ENCODE results near the gene ATRX. TPM values are rescaled to one million over a fixed set of nuclear protein-coding genes. Genes with fewer than 3 reads are reported as not detected.

The ATRX gene
- total RNA-seq, 1 experiment from 2014 or later: 85.8 TPM

DNA sequence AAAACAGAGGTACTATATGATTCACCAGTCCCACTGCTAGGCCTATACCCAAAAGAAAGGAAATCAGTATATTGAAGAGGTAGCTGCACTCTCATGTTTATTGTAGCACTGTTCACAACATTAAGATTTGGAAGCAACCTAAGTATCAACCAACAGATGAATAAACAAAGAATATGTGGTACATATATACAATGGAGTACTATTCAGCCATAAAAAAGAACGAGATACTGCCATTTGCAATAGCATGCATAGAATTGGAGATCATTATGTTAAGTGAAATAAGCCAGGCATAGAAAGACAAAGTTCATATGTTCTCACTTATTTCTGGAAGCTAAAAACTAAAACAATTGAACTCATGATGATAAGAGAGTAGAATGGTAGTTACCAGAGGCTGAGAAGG, 266.3 kb downstream of the ATRX start:
- Histone ChIP-seq H3K36me3 (ENCODE audit: control insufficient read depth, insufficient read depth, low read length) (peaks cover 3% of the 10 kb centered on the region; the same call in 1 of the 2 replicates), H3K4me1 (ENCODE audit: control insufficient read depth, insufficient read depth, low read length) (no peaks in the 10 kb centered on the region), H3K27ac (ENCODE audit: low read length) (no peak overlapping the region), H3K4me3 (ENCODE audit: low read depth in 2 of 2, low read length in 2 of 2) (no peak overlapping the region), H3K27me3 (ENCODE audit: control insufficient read depth, insufficient read depth, low read length) (no peaks in the 10 kb centered on the region), H3K9me3 (ENCODE audit: control insufficient read depth, insufficient read depth, low read depth, low read length) (no peaks in the 10 kb centered on the region; the same call in 1 of the 2 replicates)
- intact Hi-C loops (cut with micrococcal nuclease; ENCODE audit: unreplicated experiment): no loop called here
- BruUV-seq (replicated peaks): no TSS peak
- POLR2A ChIA-PET: no interaction called here
- in situ Hi-C loops (cut with HindIII; ENCODE audit: low pct_unique_long_range_greater_than_20kb, low sequenced_read_pairs): no loop called here
- DNase-seq (ENCODE audit: low read depth, low spot score) (no peak), ATAC-seq (no peak)
- TF ChIP-seq POLR2AphosphoS5 (IDR thresholded peaks at IDR 0.05; ENCODE audit: low read depth, low read length): no peak
- TF ChIP-seq REST (IDR thresholded peaks at IDR 0.05; ENCODE audit: insufficient read depth in 1 of 2, low read depth in 2 of 2, low read length in 1 of 2): no peak
- TF ChIP-seq SIN3A (IDR thresholded peaks at IDR 0.05; ENCODE audit: borderline replicate concordance, insufficient read depth, low read depth, low read length): no peak
- no peak for TF ChIP-seq TCF7L2 (IDR thresholded peaks at IDR 0.05; ENCODE audit: low read depth, low read length)
- TF ChIP-seq, protein P1, sequence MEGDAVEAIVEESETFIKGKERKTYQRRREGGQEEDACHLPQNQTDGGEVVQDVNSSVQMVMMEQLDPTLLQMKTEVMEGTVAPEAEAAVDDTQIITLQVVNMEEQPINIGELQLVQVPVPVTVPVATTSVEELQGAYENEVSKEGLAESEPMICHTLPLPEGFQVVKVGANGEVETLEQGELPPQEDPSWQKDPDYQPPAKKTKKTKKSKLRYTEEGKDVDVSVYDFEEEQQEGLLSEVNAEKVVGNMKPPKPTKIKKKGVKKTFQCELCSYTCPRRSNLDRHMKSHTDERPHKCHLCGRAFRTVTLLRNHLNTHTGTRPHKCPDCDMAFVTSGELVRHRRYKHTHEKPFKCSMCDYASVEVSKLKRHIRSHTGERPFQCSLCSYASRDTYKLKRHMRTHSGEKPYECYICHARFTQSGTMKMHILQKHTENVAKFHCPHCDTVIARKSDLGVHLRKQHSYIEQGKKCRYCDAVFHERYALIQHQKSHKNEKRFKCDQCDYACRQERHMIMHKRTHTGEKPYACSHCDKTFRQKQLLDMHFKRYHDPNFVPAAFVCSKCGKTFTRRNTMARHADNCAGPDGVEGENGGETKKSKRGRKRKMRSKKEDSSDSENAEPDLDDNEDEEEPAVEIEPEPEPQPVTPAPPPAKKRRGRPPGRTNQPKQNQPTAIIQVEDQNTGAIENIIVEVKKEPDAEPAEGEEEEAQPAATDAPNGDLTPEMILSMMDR (IDR thresholded peaks at IDR 0.05): no peak
- CTCF ChIA-PET: no interaction called here

GRCh38 chrX:77514177-77514576, 271.8 kb downstream of the ATRX start:
- H3K9me3 ChIP-seq (ENCODE audit: control insufficient read depth, insufficient read depth, low read depth, low read length): no peaks in the 10 kb centered on the region; the same call in 1 of the 2 replicates
- in situ Hi-C loops (cut with HindIII; ENCODE audit: low pct_unique_long_range_greater_than_20kb, low sequenced_read_pairs) (no loop called here), intact Hi-C loops (cut with micrococcal nuclease; ENCODE audit: unreplicated experiment) (no loop called here)
- ChIA-PET POLR2A (no interaction called here), CTCF (no interaction called here)
- no peak for TF ChIP-seq SIN3A (IDR thresholded peaks at IDR 0.05; ENCODE audit: borderline replicate concordance, insufficient read depth, low read depth, low read length)
- TF ChIP-seq REST (IDR thresholded peaks at IDR 0.05; ENCODE audit: insufficient read depth in 1 of 2, low read depth in 2 of 2, low read length in 1 of 2): no peak
- TF ChIP-seq, protein P1 (IDR thresholded peaks at IDR 0.05): no peak
- TF ChIP-seq TCF7L2 (IDR thresholded peaks at IDR 0.05; ENCODE audit: low read depth, low read length): no peak
- TF ChIP-seq POLR2AphosphoS5 (IDR thresholded peaks at IDR 0.05; ENCODE audit: low read depth, low read length): no peak
- BruUV-seq (replicated peaks): no TSS peak
- no peak overlapping the region for H3K27ac ChIP-seq (ENCODE audit: low read length)
- ATAC-seq: no peak
- no peaks in the 10 kb centered on the region for H3K36me3 ChIP-seq (ENCODE audit: control insufficient read depth, insufficient read depth, low read length)
- no peaks in the 10 kb centered on the region for H3K27me3 ChIP-seq (ENCODE audit: control insufficient read depth, insufficient read depth, low read length)
- no peak overlapping the region for H3K4me3 ChIP-seq (ENCODE audit: low read depth in 2 of 2, low read length in 2 of 2)
- no peak for DNase-seq (ENCODE audit: low read depth, low spot score)
- no peaks in the 10 kb centered on the region for H3K4me1 ChIP-seq (ENCODE audit: control insufficient read depth, insufficient read depth, low read length)

All from Panc1 (cell line).